ENCODE measurements around the gene H3-3A.
A peak's percentile ranks its signal among the peaks of the same experiment; 100 is the strongest.
"Not testable (repeated sequence)": the region's sequence is repeated elsewhere in the genome, so short reads cannot be mapped to it uniquely, and the experiment has no call there.

The H3-3A gene

DNA sequence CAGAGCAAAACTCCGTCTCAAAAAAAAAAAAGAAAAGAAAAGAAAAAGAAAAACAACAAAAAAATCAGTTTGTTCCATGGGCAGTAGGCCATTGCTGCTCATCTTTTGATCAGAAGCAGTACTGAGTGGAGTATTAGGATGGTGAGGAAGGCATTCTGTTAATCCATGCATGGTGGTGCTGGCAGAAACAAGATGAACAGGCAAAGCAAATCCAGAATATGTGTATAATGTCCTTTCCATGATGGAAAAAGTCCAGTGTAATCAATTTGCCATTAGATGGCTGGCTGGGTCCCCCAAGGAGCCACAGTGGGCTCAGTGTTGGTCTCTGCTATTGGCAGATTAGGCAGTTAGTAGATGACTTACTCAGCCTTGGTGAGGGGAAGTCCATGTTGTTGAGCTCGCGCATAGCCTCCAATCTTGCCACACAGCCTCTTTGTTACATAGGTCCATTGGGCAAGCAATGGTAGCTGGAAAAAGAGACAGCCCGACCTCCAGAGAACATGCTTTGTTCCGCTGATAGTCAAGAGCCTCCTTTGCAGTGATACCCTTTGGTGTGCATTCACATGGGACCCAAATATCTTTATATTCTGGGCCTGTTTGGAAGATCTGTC is 23.3 kb downstream of the H3-3A start:
- no peak for DNase-seq (ENCODE audit: low read depth in 2 of 2)

GRCh38 chr1:226086776-226087175 is 24.3 kb downstream of the H3-3A start:
- no peak for DNase-seq (ENCODE audit: low read depth in 2 of 2)

DNA sequence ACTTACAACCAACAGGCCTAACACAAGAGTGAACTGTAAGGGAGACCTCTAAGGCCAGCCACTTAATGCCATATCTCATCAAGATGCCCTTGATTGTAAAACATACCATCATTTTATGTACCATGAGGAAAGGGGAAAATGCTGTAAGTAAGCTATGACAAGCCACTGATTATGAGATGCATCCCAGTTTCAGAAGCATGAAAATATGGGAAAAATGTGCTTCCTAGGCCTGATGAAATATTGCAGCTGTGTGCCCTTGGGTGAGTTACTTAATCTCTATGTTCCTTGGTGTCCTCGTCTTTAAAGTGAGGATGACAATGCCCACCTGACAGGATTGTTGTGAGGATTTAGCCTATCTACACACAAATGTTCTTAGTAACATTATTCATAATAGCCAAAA is 28.9 kb downstream of the H3-3A start:
- DNase-seq (ENCODE audit: low read depth in 2 of 2), result no peak

DNA sequence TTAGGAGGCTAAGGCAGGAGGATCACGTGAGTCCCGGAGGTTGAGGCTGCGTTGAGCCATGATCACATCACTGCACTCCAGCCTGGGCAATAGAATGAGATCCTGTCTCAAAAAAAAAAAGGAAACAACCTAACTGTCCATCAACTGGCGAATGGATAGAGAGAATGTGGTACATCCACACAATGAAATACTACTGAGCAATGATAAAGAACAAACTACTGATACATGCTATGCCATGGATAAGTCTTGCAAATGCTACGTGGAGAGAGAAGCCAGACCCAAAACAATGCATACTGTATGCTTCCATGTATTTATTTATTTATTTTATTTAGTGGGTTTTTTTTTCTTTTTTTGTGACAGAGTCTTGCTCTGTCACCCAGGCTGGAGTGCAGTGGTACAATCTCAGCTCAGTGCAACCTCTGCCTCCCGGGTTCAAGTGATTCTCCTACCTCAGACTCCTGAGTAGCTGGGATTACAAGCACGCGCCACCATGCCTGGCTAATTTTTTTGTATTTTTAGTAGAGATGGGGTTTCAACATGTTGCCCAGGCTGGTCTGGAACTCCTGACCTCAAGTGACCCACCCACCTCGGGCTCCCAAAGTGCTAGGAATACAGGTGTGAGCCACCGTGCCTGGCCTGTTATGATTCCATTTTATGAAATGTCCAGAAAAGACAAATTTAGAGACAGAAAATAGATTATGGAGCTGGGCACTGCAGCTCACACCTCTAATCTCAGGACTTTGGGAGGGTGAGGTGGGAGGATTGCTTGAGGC is 29.7 kb downstream of the H3-3A start:
- DNase-seq (ENCODE audit: low read depth in 2 of 2), result not testable (repeated sequence)

GRCh38 chr1:226092965-226093364 is 30.4 kb downstream of the H3-3A start:
- DNase-seq (ENCODE audit: low read depth in 2 of 2), result no peak

GRCh38 chr1:226093621-226094020 is 31.1 kb downstream of the H3-3A start:
- no peak for DNase-seq (ENCODE audit: low read depth in 2 of 2)

DNA sequence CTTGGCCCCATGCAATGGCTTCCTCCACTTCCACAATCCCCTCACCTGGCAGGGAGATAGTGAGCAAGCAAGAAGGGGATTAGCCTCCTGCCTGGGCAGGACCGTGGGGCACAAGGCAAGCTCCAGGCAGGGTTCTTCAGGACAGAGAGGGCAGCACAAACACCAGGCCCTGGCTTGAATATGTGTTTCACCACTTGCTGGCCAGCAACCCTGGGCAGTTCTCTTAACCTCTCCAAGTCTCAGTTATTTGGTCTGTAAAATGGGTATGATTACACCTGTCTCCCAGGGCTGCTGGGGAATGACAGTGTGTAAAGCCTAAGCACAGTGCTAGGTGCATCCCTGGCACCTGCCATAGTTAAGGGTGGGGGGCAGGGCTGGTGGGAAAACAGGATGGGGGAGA is 31.9 kb downstream of the H3-3A start:
- DNase-seq (ENCODE audit: low read depth in 2 of 2), result no peak

DNA sequence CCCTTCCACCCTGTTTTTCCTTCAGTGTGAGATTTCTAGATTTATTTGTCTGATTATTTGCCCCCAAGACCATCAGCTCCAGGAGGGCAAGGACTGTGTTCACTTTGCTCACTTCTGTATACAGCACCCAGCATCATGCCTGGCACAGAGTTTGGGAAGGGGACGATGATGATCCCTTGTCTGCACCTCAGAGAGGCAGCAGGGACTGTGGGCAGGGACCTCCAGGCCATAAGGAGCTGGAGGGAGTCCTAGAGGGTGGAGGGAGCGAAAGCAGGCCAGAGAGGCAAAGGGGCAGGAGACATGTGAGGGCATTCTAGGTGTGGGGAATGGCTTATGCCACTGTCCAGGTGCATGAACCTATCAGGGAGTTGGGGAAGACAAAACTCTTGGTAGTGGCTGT is 32.8 kb downstream of the H3-3A start:
- DNase-seq (ENCODE audit: low read depth in 2 of 2), result no peak

DNA sequence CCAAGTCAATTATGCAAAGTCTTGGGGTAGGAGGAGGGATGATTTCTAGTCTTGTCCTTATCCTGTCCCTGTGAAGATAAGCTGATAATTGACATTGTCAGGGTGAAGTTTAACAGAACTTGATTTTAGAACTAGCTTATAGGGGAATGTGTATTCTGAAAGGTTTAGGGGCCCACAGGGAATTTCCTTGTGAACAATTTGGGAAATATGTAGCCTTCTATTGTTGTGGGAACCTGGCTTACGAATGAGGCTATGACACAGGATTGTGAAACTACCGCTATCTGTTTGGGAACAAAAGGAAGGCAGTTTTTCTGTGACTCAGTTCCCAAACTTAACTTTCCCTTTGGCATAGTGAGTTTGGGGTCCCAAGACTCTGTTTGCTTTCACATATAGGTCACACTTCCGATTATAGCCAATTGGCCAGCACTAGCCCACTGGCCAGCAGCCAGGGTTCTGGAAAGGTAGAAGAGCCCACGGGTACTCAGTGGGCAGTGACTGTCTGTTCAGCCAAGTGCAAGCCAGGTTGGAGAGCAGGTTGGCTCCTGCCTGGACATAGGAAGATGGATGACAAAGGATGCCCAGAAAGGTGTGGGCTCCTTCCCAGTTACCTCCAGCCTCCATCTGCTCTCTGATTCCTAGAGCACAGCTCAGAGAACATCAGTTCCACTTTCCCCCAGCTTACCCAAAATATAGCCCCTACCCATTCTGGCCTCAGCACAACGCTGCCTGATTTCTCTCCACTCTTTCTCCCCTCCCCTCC is 35.5 kb downstream of the H3-3A start:
- DNase-seq (ENCODE audit: low read depth in 2 of 2), result no peak

DNA sequence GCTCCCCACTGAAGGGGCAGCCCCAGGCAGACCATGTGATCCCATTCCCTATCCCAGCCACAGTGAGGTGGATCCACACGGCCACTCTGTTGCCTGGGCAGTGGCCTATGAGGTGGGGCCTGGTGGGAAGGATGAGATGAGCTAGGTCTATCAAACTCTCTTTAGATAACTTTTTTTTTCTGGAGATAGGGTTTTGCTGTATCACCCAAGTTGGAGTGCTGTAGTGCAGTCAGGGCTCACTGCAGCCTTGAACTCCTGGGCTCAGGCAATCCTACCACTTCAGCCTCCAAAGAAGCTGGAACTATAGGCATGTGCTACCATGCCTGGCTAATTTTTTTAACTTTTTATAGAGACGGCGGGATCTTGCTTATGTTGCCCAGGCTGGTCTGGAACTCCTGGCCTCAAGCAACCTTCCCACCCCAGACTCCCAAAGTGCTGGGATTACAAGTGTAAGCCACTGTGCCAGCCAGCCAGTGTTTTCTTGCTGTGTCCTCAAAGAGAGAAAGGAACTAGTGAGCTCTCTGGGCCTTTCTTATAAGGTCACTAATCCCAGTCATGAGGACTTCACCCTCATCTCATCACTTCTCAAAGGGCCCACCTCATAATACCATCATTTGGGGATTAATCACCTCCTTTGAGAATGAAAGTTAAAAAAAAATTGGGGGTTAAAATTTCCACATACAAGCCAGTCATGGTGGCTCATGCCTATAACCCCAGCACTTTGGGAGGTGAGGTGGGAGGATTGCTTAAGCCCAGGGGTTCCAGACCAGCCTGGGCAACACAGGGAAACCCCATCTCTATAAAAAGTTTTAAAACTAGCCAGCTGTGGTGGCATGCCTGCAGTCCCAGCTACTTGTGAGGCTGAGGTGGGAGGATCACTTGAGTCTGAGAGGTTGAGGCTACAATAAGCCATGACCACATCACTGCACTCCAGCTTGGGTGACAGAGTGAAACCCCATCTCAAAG is 36.6 kb downstream of the H3-3A start:
- DNase-seq (ENCODE audit: low read depth in 2 of 2), result no peak

DNA sequence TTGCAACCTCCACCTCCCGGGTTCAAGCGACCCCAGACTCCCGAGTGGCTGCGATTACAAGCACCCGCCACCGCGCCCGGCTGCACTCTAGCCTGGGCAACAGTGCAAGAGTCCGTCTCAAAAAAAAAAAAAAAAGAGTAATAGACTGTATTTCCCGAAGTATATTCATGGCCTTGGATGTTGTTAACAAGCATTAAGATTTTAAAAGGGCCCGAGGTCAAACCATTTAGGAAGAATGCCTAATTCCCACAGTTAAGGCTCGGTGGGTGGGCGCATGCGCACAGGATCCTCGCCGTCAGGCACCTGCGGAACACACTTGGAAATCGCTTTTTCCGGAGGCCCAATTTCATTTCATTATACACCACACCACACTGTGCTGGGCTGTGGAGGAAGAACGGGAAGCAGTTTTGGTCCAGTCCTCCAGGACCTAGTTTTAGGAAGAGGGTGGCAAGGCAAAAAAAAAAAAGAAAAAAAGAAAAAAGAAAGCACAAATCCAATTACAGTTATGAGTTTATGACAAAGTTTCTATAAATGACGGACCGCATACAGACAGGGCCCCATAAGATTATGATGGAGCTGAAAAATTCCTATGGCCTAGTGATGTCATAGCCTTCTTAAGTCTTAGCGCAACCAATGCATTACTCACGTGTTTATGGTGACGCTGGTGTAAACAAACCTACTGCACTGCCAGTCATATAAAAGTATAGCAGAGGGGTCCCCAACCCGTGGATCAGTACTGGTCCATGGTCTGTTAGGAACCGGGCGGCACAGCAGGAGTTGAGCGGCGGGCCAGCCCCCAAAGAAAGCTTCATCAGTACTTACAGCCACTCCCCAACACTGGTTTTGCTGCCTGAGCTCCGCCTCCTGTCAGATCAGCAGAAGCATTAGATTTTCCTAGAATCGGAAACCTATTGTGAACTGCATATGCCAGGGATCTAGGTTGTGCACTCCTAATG is 38.2 kb downstream of the H3-3A start:
- DNase-seq (ENCODE audit: low read depth in 2 of 2), result peak in 1 of 2 experiments; percentile 42

- DNase-seq (ENCODE audit: low read depth in 2 of 2), result no peak
Observed at GRCh38 chr1:226104671-226105121, 42.2 kb downstream of the H3-3A start.

DNA sequence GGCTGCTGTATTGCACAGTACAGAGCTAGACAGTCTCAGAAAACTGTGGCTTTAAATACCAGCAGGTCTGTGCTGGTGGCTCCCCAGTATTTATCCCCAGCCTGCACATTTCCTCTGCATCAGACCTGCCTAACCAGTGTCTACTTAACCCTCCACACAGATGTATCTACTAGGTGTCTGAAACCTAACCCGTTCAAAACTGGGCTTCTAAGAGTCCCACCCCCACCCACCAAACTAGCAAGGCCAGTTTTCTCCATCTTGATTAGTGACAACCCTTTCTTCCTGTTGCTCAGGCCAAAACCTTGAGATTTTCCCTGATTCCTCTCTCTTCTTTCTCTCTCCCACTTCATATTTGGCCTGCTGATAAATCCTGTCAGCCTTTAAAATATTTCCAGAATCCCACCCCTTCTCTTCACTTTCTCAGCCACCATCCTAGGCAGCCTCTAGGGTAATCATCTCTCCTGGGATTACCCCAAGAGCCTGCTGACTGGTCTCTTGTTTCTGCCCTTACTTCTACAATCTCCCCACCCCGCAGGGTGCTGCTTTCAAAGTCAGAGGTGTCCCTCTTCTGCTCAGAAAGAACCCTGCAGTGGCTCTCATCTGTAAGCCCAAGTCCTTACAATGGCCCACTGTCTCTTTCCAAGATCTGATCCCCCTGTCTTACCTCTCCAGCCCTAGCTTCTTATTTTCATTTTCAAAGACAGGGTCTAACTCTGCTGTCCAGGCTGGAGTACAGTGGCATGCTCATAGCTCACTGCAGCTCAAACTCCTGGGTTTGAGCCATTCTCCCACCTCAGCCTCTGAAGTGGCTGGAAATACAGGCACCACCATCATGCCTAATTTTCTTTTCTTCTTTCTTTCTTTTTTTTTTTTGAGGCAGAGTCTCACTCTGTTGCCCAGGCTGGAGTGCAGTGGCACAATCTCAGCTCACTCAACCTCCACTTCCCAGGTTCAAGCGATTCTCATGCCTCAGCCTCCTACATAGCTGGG is 45.2 kb downstream of the H3-3A start:
- DNase-seq (ENCODE audit: low read depth in 2 of 2), result no peak

- DNase-seq (ENCODE audit: low read depth in 2 of 2), result no peak
Observed at GRCh38 chr1:226108935-226109828, 46.7 kb downstream of the H3-3A start.

DNA sequence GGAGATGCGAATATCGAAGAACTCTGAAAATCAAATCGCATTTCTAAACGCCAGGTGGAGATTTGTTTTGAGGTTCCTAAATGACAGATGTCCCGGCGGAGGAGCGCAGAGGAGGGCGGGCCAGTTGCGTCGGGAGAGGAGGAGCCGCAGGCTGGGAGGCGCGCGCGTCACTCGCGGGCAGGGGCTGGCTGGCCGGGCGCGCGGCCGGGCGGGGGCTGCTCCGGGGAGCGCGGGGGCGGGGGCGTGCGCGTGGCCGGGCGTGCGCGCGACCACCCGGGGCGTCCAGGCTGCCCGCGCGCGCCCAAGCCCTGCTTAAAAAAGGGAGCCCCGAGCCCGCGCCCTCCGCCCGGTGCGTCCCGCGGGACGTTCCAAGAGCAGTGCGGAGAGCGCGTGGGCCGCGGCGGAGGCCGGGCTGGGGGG is 47.3 kb downstream of the H3-3A start:
- DNase-seq (ENCODE audit: low read depth in 2 of 2), result peak; percentile 66 to 75

GRCh38 chr1:226110249-226111097 is 48.0 kb downstream of the H3-3A start:
- peak; percentile 24 to 59 for DNase-seq (ENCODE audit: low read depth in 2 of 2)
